OCI-LY1 (cell line): Measurements from ENCODE around the gene TMLHE.

ENCODE experiments used
- EZH2 ChIP-seq: fragments of 200-600 bp; sonication (generic), shearing (Covaris generic); IDR thresholded peaks from 2 replicates; pipeline ENCODE4 v1.8.0; 2017; ENCODE audit warnings: borderline replicate concordance, mixed run types, mild to moderate bottlenecking, antibody characterized with exemption, low read length, moderate library complexity, mixed read lengths
- TF ChIP-seq, protein P1 (sequence below): fragments of 200-600 bp; sonication (generic), shearing (Covaris generic); IDR thresholded peaks from 2 replicates; pipeline ENCODE4 v1.5.1; 2017; ENCODE audit warnings: mild to moderate bottlenecking, antibody characterized with exemption, low read length, moderate library complexity, mixed read lengths

- TF ChIP-seq, protein P1, sequence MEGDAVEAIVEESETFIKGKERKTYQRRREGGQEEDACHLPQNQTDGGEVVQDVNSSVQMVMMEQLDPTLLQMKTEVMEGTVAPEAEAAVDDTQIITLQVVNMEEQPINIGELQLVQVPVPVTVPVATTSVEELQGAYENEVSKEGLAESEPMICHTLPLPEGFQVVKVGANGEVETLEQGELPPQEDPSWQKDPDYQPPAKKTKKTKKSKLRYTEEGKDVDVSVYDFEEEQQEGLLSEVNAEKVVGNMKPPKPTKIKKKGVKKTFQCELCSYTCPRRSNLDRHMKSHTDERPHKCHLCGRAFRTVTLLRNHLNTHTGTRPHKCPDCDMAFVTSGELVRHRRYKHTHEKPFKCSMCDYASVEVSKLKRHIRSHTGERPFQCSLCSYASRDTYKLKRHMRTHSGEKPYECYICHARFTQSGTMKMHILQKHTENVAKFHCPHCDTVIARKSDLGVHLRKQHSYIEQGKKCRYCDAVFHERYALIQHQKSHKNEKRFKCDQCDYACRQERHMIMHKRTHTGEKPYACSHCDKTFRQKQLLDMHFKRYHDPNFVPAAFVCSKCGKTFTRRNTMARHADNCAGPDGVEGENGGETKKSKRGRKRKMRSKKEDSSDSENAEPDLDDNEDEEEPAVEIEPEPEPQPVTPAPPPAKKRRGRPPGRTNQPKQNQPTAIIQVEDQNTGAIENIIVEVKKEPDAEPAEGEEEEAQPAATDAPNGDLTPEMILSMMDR, result peak; percentile 17; the same call in 1 of the 2 replicates
- no peak for TF ChIP-seq EZH2
These were observed 78.0 kb downstream of the TMLHE start for GRCh38 chrX:155534800-155535199.
